Fibroblast of skin of right quadriceps (primary cell): ENCODE data around the gene CDK2.

Experiments used
- DNase-seq: peaks from one replicate; pipeline ENCODE4 v3.0.0-alpha.2; 2013

The CDK2 gene

GRCh38 chr12:56017181-56017580 is 50.6 kb downstream of the CDK2 start:
- DNase-seq = no peak

- no peak for DNase-seq
These were observed 51.7 kb downstream of the CDK2 start for GRCh38 chr12:56018356-56018755.

DNA sequence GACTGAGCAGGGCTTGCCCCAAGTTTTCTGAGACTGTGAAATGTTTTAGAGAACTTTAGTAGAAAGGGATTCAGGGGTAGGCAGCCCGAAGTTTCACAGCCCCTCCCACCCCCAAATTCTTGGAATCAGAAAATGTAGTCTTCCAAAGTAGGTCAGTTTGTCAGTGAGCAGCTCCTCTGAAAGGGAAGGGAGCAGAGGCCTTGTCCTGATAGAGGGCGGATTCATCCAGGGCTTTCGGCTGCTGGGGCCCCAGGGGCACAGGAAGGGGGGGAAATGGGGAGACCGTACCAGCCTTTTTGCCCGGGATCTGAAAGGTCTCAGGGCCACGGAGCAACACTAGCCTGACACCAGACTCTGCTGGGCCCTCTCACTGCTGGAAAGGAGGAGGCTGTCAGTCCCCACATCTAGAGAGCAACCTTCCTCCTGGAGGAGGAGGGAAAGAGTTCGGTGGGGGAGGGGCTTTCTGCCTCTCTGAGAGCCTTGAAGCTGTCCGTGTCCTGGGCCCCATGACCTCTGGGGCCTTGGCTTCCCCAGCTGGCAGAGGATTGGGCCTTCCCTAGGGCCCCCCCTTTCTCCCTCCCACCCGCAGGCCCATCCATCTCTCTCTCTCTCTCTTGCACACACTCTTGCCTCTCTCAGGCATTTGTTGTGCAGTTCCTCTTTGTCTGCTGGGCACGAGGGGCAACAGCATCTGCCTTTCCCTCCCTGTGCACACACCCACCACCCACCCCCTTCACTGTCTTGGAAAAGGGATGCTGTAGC is 54.0 kb downstream of the CDK2 start, which contains the start of gene IKZF4:
IKZF4 (plus strand) TSS at position 621 of the 762 bp plus-strand sequence. CDS start 451 bp downstream, outside the sequence.
- peak; percentile 37 for DNase-seq

- no peak for DNase-seq
These were observed 55.4 kb downstream of the CDK2 start for GRCh38 chr12:56021889-56022497.
